Hepatocyte (in vitro differentiated cells): ENCODE results near the gene RRP1.

Experiments used
- CTCF ChIP-seq: fragments of 200-600 bp; sonication (generic); IDR thresholded peaks from 2 replicates; pipeline ENCODE4 v1.5.1; 2016; ENCODE audit warnings: antibody characterized with exemption, mild to moderate bottlenecking; ENCODE audit not compliant: poor library complexity
- EZH2 ChIP-seq: fragments of 200-600 bp; sonication (generic); IDR thresholded peaks from 2 replicates; pipeline ENCODE4 v1.6.1; 2016; ENCODE audit warnings: antibody characterized with exemption, mild to moderate bottlenecking, borderline replicate concordance

- TF ChIP-seq EZH2 (no peak), CTCF (no peak)
Measured at GRCh38 chr21:43777953-43778352, 11.4 kb upstream of the RRP1 start.
